ENCODE measurements around the gene CNNM3.

- TF ChIP-seq, protein P1, sequence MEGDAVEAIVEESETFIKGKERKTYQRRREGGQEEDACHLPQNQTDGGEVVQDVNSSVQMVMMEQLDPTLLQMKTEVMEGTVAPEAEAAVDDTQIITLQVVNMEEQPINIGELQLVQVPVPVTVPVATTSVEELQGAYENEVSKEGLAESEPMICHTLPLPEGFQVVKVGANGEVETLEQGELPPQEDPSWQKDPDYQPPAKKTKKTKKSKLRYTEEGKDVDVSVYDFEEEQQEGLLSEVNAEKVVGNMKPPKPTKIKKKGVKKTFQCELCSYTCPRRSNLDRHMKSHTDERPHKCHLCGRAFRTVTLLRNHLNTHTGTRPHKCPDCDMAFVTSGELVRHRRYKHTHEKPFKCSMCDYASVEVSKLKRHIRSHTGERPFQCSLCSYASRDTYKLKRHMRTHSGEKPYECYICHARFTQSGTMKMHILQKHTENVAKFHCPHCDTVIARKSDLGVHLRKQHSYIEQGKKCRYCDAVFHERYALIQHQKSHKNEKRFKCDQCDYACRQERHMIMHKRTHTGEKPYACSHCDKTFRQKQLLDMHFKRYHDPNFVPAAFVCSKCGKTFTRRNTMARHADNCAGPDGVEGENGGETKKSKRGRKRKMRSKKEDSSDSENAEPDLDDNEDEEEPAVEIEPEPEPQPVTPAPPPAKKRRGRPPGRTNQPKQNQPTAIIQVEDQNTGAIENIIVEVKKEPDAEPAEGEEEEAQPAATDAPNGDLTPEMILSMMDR (IDR thresholded peaks at IDR 0.05) = no peak
- TF ChIP-seq POLR2A (IDR thresholded peaks at IDR 0.05) = no peak
These were observed 23.0 kb upstream of the CNNM3 start for GRCh38 chr2:96792772-96793749.
